ENCODE results near the gene KCNN3. TPM values are rescaled to one million over a fixed set of nuclear protein-coding genes. Genes with fewer than 3 reads are reported as not detected.

Gene KCNN3
- total RNA-seq, 1 donor from 2014 or later, result 0.86 TPM

GRCh38 chr1:154759196-154759595 is 110.9 kb downstream of the KCNN3 start:
- H3K9me3 Mint-ChIP-seq (ENCODE audit: low read depth), result no peaks in the 10 kb centered on the region
- no peak for DNase-seq (ENCODE audit: low spot score, unreplicated experiment)
- no peaks in the 10 kb centered on the region for H3K36me3 Mint-ChIP-seq (ENCODE audit: insufficient read depth)
- H3K4me1 Mint-ChIP-seq (ENCODE audit: low read depth), result peaks cover 6% of the 10 kb centered on the region
- no peak overlapping the region for H3K4me3 Mint-ChIP-seq (ENCODE audit: low read depth)
- H3K27ac Mint-ChIP-seq, result no peak overlapping the region
- peaks cover 67% of the 10 kb centered on the region for H3K27me3 Mint-ChIP-seq
- no peak for TF ChIP-seq CTCF (IDR thresholded peaks at IDR 0.05; ENCODE audit: unreplicated experiment)

GRCh38 chr1:154758346-154758745 is 111.7 kb downstream of the KCNN3 start:
- H3K27me3 Mint-ChIP-seq, result peaks cover 68% of the 10 kb centered on the region
- H3K9me3 Mint-ChIP-seq (ENCODE audit: low read depth), result no peaks in the 10 kb centered on the region
- no peak for DNase-seq (ENCODE audit: low spot score, unreplicated experiment)
- no peak for TF ChIP-seq CTCF (IDR thresholded peaks at IDR 0.05; ENCODE audit: unreplicated experiment)
- H3K36me3 Mint-ChIP-seq (ENCODE audit: insufficient read depth), result no peaks in the 10 kb centered on the region
- no peak overlapping the region for H3K4me3 Mint-ChIP-seq (ENCODE audit: low read depth)
- peaks cover 6% of the 10 kb centered on the region for H3K4me1 Mint-ChIP-seq (ENCODE audit: low read depth)
- H3K27ac Mint-ChIP-seq, result no peak overlapping the region

- H3K4me3 Mint-ChIP-seq (ENCODE audit: low read depth), result no peak overlapping the region
- H3K4me1 Mint-ChIP-seq (ENCODE audit: low read depth), result no peaks in the 10 kb centered on the region
Measured at GRCh38 chr1:154756793-154757548, 113.1 kb downstream of the KCNN3 start.

GRCh38 chr1:154755858-154756730 is 114.0 kb downstream of the KCNN3 start:
- Mint-ChIP-seq H3K4me3 (ENCODE audit: low read depth) (no peak overlapping the region), H3K27ac (no peak overlapping the region), H3K36me3 (ENCODE audit: insufficient read depth) (no peaks in the 10 kb centered on the region), H3K9me3 (ENCODE audit: low read depth) (no peaks in the 10 kb centered on the region), H3K4me1 (ENCODE audit: low read depth) (no peaks in the 10 kb centered on the region), H3K27me3 (peaks cover 77% of the 10 kb centered on the region)
- no peak for TF ChIP-seq CTCF (IDR thresholded peaks at IDR 0.05; ENCODE audit: unreplicated experiment)
- no peak for DNase-seq (ENCODE audit: low spot score, unreplicated experiment)

More at GRCh38 chr1:154756793-154757548, 113.1 kb downstream of the KCNN3 start:
- Mint-ChIP-seq H3K27ac (no peak overlapping the region), H3K36me3 (ENCODE audit: insufficient read depth) (no peaks in the 10 kb centered on the region), H3K27me3 (peaks cover 68% of the 10 kb centered on the region), H3K9me3 (ENCODE audit: low read depth) (no peaks in the 10 kb centered on the region)
- no peak for TF ChIP-seq CTCF (IDR thresholded peaks at IDR 0.05; ENCODE audit: unreplicated experiment)
- DNase-seq (ENCODE audit: low spot score, unreplicated experiment), result no peak

GRCh38 chr1:154753426-154753825 is 116.7 kb downstream of the KCNN3 start:
- TF ChIP-seq CTCF (IDR thresholded peaks at IDR 0.05; ENCODE audit: unreplicated experiment), result no peak
- Mint-ChIP-seq H3K27me3 (peaks cover 79% of the 10 kb centered on the region), H3K27ac (no peak overlapping the region), H3K4me3 (ENCODE audit: low read depth) (no peak overlapping the region), H3K36me3 (ENCODE audit: insufficient read depth) (no peaks in the 10 kb centered on the region), H3K9me3 (ENCODE audit: low read depth) (no peaks in the 10 kb centered on the region), H3K4me1 (ENCODE audit: low read depth) (no peaks in the 10 kb centered on the region)
- DNase-seq (ENCODE audit: low spot score, unreplicated experiment), result no peak
